Caki2 (cell line): ENCODE data around the gene CIB4. TPM values are rescaled to one million over a fixed set of nuclear protein-coding genes. Genes with fewer than 3 reads are reported as not detected.
A peak's percentile ranks its signal among the peaks of the same experiment; 100 is the strongest.
"Not testable (repeated sequence)": the region's sequence is repeated elsewhere in the genome, so short reads cannot be mapped to it uniquely, and the experiment has no call there.

Experiments used
- DNase-seq: peaks from one replicate; pipeline ENCODE4 v3.0.0-alpha.2; 2015; ENCODE audit warnings: low read depth
- in situ Hi-C: cut with HindIII; loops from 2 replicates; pipeline ENCODE4 v1.10.0; 2016; ENCODE audit warnings: low sequenced_read_pairs, low pct_unique_long_range_greater_than_20kb, mixed read lengths
- total RNA-seq: library from RNA; depleted of rRNA; stranded (reverse); fragments of >200 nt; shearing (Covaris generic); gene quantifications from 2 replicates; pipeline ENCODE4 v1.2.3, GENCODE V29; 2014; ENCODE audit warnings: low replicate concordance

CIB4 gene
- total RNA-seq, 1 experiment from 2014 or later, result not detected

- in situ Hi-C loops, result no loop called here
- DNase-seq, result no peak
Measured at GRCh38 chr2:26570083-26570430, 71.1 kb downstream of the CIB4 start.

GRCh38 chr2:26569216-26570082 is 71.7 kb downstream of the CIB4 start:
- in situ Hi-C loops, result no loop called here
- no peak for DNase-seq

- in situ Hi-C loops, result no loop called here
- DNase-seq, result no peak
Measured at GRCh38 chr2:26568076-26568890, 72.9 kb downstream of the CIB4 start.

- in situ Hi-C loops, result no loop called here
- no peak for DNase-seq
Measured at GRCh38 chr2:26567534-26567933, 73.6 kb downstream of the CIB4 start.

- in situ Hi-C loops, DNase-seq: not testable (repeated sequence)
Measured at GRCh38 chr2:26566731-26567130, 74.4 kb downstream of the CIB4 start.

- in situ Hi-C loops, result no loop called here
Measured at GRCh38 chr2:26566081-26566375, 75.1 kb downstream of the CIB4 start.

GRCh38 chr2:26564121-26564644 is 77.0 kb downstream of the CIB4 start:
- DNase-seq, result no peak
- in situ Hi-C loops, result no loop called here

More at GRCh38 chr2:26566081-26566375, 75.1 kb downstream of the CIB4 start:
- DNase-seq, result no peak

- DNase-seq, result no peak
- in situ Hi-C loops, result no loop called here
Measured at GRCh38 chr2:26563686-26564085, 77.5 kb downstream of the CIB4 start.

- in situ Hi-C loops, result no loop called here
- peak; percentile 91 for DNase-seq
Measured at GRCh38 chr2:26562811-26563645, 78.1 kb downstream of the CIB4 start.

GRCh38 chr2:26561918-26562810 is 79.0 kb downstream of the CIB4 start:
- DNase-seq, result peak; percentile 87
- in situ Hi-C loops, result no loop called here

- no peak for DNase-seq
- in situ Hi-C loops, result no loop called here
Measured at GRCh38 chr2:26561376-26561775, 79.8 kb downstream of the CIB4 start.

GRCh38 chr2:26560892-26561291 is 80.3 kb downstream of the CIB4 start:
- in situ Hi-C loops, result no loop called here
- no peak for DNase-seq

GRCh38 chr2:26559556-26559955 is 81.6 kb downstream of the CIB4 start:
- in situ Hi-C loops, result no loop called here
- no peak for DNase-seq

- in situ Hi-C loops, result no loop called here
- no peak for DNase-seq
Measured at GRCh38 chr2:26559044-26559405, 82.1 kb downstream of the CIB4 start.

- peak; percentile 21 for DNase-seq
- in situ Hi-C loops, result no loop called here
Measured at GRCh38 chr2:26558271-26559043, 82.7 kb downstream of the CIB4 start.

GRCh38 chr2:26557244-26557925 is 83.8 kb downstream of the CIB4 start:
- in situ Hi-C loops, result no loop called here
- DNase-seq, result no peak
